HG02870 (cell line): ENCODE results near the gene ZNF581.

Experiments
- ATAC-seq: cut with Tn5 transposase; IDR thresholded peaks from one replicate; pipeline ENCODE4 v1.9.1; 2021; ENCODE audit warnings: mild to moderate bottlenecking, moderate library complexity; ENCODE audit not compliant: unreplicated experiment

Gene ZNF581

GRCh38 chr19:55661826-55662225, 18.4 kb downstream of the ZNF581 start:
- no peak for ATAC-seq

- ATAC-seq: no peak
Measured at GRCh38 chr19:55663846-55664536, 20.5 kb downstream of the ZNF581 start.

- no peak for ATAC-seq
Measured at GRCh38 chr19:55666343-55667005, 23.0 kb downstream of the ZNF581 start.

- no peak for ATAC-seq
Measured at GRCh38 chr19:55667006-55667381, 23.5 kb downstream of the ZNF581 start.

- no peak for ATAC-seq
Measured at GRCh38 chr19:55667511-55667910, 24.1 kb downstream of the ZNF581 start.

- no peak for ATAC-seq
Measured at GRCh38 chr19:55667958-55668357, 24.5 kb downstream of the ZNF581 start.

- no peak for ATAC-seq
Measured at GRCh38 chr19:55668603-55669348, 25.3 kb downstream of the ZNF581 start.

GRCh38 chr19:55669418-55670279, 26.2 kb downstream of the ZNF581 start:
- no peak for ATAC-seq

GRCh38 chr19:55670280-55671053, 27.0 kb downstream of the ZNF581 start:
- no peak for ATAC-seq

GRCh38 chr19:55671054-55671378, 27.6 kb downstream of the ZNF581 start:
- ATAC-seq: no peak

- no peak for ATAC-seq
Measured at GRCh38 chr19:55672418-55672817, 29.0 kb downstream of the ZNF581 start.

- ATAC-seq: no peak
Measured at GRCh38 chr19:55673465-55673864, 30.0 kb downstream of the ZNF581 start.

GRCh38 chr19:55673889-55674288, 30.4 kb downstream of the ZNF581 start:
- ATAC-seq: no peak

GRCh38 chr19:55674459-55674840, 31.0 kb downstream of the ZNF581 start:
- no peak for ATAC-seq

GRCh38 chr19:55674841-55675660, 31.6 kb downstream of the ZNF581 start, which contains the start of gene EPN1:
EPN1 (plus strand) TSS chr19:55675226; CDS start chr19:55678628, 3,402 bp downstream.
- peak; percentile 57 for ATAC-seq

- no peak for ATAC-seq
Measured at GRCh38 chr19:55675661-55676354, 32.4 kb downstream of the ZNF581 start.

GRCh38 chr19:55676383-55676782, 32.9 kb downstream of the ZNF581 start:
- no peak for ATAC-seq

GRCh38 chr19:55676889-55677505, 33.5 kb downstream of the ZNF581 start:
- no peak for ATAC-seq
